NCI-H226 (cell line): Measurements from ENCODE around the gene OR7G2.

Source experiments
- DNase-seq: peaks from one replicate; pipeline ENCODE4 v3.0.0-alpha.2; 2015

The OR7G2 gene

DNA sequence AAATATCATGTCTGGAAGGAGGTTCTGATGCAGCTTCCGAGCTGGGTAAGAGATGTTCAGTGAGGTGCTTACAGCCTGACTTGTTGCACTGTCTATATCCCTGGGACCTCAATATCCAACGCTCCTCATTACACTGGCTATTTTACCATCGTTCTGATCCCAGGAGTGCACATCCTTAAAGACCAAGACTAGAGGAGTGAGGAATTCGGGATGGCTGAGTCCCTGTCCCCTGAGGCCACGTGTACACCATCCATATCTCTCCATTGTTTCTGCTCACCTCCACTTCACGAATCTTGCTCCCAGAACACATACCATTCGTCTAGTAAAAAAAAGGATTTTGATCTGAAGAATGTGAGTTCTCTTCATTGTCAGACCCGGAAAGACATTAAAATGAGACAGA, at the start of gene OR7G2:
TSS of gene OR7G2 (minus strand) at position 101 of the 400 bp plus-strand sequence. CDS start 4,232 bp downstream, outside the sequence.
- DNase-seq: no peak

DNA sequence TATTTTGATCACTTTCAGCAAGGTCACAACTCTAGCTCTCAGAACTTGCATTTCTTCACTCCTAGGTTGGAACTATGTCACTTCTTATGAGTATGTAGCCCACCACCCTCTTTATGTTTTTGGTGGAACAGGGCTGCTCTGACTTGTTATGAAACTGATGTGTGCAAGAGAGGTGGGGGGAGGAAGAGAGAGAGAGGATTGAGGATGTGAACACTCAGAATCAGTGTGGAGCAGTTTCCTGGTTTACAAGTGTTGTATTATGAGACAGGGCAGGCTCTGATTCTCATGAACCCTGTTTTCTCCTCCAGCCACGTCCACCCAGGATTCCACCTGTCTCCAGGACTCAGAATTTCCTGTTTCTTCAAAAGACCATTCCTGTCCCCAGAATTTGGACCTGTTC, 49.0 kb upstream of the OR7G2 start:
- no peak for DNase-seq

DNA sequence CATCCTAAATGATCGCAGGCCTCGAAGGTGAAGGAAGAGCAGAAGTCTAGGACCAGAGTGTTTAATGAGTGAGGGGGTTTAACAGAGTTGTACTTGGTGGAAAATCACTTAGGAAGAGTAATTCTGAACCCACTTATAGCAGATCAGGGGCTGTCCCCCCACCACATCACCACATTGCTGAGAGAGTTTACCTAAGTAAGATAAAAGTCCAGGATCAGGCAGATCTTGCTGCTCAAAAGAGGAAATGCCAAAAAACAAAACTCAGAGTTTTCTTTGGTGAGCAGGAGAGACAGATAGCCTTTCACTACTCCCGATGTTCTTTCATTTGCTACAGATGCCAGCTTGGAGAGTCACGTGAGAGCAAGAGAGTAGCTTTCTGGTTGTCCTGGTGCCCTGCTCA, 48.3 kb upstream of the OR7G2 start:
- no peak for DNase-seq

DNA sequence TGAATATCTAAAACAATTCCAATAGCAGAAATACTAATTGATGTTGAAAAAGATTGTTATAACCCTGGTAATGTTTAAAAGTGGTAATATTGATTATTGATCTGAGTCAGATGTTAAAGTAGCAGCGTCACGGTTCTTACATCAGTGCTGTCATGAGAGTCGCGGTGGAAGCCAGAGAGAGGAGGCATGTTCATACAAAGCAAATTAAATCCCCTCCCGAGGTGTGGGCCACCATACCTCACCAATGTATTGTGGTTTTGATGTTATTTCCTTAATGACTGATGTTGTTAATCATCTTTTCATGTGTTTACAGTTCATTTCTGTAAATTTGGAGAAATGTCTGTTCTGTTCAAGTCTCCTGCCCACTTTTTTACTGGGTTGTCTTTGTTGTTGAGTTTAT, 44.1 kb upstream of the OR7G2 start:
- no peak for DNase-seq

- DNase-seq: no peak
These were observed 43.4 kb upstream of the OR7G2 start for GRCh38 chr19:9150650-9151049.

DNA sequence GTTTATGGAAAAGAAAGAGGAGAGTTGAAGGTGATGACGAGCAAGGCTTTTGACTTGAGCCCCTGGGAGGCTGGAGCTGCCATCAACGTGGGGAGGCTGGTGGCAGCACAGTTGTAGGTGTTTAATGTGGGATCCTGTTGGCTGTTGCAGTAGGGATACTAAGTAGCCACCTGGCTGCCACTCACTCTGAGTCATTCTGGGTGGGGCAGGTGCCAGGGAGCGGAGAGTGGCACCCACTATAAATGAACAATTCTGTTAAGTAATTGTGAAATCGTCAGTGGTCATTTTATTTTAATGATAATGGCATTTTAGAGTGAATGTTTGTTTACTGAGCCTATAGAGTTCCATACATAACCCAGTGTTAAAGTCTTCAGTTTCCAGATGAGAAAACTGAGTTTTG, 42.7 kb upstream of the OR7G2 start:
- DNase-seq: no peak

DNA sequence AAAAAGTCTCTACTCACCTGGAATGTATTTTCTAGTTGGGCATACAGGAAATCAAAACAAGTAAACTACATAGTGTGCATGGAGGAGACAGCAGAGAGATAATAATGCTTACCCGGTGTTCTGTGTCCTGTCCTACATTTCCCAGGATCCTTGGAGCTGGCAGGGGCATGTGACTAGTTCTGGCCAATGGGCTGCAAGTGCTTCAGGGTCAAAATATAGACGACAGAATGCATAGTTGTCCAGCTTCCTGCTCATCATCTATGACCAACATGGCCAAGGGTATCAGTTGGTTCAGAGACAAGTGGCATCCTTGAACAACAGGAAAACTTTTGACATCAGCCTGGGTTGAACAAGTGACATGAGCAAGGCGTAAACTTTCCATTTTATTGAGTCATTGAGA, 41.4 kb upstream of the OR7G2 start:
- no peak for DNase-seq

- DNase-seq: no peak
These were observed 39.6 kb upstream of the OR7G2 start for GRCh38 chr19:9146882-9147281.

DNA sequence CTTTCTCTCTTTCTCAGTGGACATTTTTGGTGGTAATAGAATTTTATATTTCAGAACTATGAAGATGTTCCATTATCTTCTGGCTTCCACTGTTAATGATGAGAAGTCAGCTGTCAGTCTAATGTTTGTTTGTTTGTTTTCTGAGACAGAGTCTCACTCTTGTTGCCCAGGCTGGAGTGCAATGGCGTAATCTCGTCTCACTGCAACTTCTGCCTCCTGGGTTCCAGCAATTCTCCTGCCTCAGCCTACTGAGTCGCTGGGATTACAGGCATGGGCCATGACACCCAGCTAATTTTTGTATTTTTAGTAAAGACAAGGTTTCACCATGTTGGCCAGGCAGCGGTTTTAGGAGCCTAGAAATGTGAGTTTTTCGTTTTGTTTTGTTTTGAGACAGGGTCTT, 37.6 kb upstream of the OR7G2 start:
- no peak for DNase-seq

DNA sequence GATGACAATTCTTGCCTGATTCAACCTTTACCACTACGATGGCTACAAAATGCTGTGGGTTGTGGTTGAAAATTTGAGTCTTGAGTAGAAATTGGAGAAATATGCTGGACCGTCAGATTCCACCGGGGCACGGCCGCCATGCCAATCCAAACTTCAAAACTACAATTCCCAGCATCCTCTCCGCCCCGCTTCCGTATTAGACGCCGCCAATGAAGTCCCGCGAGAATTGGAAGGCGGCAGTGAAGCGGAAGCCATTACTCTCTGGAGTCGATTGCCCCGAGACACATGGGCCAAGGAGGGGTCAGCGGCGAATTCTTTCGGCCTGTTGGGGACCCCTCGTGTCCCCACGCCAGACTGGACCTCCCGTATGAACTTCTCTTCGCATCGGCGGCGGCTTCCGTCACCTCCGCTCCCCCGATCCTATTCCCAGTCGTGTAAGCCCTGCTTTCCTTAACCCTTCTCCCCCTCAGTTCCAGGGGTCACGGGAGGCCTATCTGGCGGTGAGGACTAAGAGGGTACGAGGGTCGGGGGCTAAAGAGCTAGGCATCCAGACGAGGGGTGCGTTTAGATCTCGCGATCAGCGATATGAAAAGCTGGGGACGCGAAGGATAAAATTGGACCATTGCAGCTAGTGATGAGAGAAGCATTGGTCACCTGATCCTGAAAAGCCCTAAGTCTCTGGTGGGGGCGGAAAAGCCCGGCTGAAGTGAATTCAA, 33.0 kb upstream of the OR7G2 start, which contains the start of gene ZNF317:
TSS of gene ZNF317 (plus strand) at position 239 of the 716 bp plus-strand sequence. CDS start 15,620 bp downstream, outside the sequence.
- DNase-seq: peak; percentile 82

- no peak for DNase-seq
These were observed 32.4 kb upstream of the OR7G2 start for GRCh38 chr19:9139609-9140158.

GRCh38 chr19:9132422-9132821, 25.1 kb upstream of the OR7G2 start:
- no peak for DNase-seq

DNA sequence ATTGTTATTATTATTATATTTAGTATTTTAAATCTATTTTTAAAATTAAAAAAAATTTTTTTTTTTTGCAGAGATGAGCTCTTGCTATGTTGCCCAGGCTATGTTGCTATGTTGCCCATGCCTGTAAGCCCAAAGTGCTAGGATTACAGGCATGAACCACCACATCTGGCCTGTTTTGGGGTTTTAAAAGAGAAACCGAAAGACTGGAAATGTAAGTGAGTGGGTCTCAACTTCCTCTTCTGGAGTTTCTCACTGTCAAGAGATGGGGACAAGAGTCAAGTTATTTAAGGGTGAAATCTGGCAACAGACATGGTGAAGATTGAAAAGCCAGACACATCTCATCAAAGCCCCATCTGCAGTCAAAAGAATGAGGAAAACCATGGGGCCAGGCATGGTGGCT, 23.7 kb upstream of the OR7G2 start:
- DNase-seq: no peak

DNA sequence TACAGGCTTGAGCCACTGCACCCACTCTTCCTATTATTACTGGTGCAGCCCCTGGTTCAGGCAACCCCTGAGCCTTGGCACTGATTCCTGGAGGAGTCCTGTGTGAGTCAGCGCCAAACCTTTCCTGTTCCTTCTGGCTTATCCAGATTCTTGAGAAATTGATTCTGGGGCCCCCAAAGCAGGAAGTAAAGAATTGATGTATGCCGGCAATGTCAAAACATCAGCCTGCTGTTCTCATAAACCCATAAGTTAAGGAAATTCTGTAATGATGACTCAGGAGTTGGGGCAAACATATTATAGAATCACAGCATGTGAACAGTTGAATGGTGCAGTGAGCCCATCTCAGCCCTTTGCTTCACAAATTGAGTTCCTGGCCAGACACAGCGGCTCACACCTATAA, 20.9 kb upstream of the OR7G2 start:
- peak; percentile 82 for DNase-seq

DNA sequence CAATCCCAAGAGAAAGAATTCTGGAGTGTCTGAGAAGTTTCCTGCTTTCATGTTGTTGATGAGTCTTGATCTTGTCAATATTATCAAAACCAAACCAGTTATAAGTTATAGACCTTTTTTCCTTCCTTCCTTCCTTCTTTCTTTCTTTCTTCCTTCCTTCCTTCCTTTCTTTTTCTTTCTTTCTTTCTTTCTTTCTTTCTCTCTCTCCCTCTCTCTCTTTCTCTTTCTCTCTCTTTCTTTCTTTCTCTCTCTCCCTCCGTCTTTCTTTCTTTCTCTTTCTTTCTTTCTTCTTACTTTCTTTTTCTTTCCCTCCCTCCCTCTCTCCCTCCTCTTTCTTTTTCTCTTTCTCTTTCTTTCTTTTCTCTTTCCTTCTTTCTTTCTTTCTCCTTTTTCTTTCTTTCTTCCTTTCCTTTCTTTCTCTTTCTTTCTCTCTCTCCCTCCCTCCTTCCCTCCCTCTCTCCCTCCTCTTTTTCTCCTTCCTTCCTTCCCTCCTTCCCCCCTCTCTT, 19.7 kb upstream of the OR7G2 start, which contains the start of gene OR7G3:
TSS of gene OR7G3 (minus strand) at position 51 of the 506 bp plus-strand sequence. CDS start at position 51, 0 bp downstream.
- no peak for DNase-seq

- no peak for DNase-seq
These were observed 9.3 kb upstream of the OR7G2 start for GRCh38 chr19:9116547-9116946.

DNA sequence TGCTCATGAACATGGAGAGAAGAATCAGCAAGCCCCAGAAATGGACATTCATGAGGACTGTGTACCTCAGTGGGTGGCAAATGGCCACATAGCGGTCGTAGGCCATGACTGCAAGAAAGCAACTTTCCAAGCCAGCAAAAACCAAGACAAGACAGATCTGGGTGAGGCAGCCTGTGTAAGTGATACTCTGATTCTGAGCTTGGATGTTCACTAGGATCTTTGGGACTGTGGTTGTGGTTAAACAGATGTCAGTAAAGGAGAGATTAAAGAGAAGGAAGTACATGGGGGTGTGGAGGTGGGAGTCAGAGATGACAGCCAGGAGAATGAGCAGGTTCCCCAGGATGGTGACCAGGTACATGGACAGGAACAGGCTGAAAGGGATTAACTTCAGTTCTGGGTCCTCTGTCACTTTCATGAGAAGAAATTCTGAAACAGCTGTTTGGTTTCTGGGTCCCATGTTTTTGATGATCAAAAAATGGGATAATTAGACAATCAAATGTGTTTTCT, 8.1 kb upstream of the OR7G2 start, which contains the start of gene OR7G1:
TSS of gene OR7G1 (minus strand) at position 457 of the 507 bp plus-strand sequence. CDS start at position 457, 0 bp downstream.
- DNase-seq: no peak

DNA sequence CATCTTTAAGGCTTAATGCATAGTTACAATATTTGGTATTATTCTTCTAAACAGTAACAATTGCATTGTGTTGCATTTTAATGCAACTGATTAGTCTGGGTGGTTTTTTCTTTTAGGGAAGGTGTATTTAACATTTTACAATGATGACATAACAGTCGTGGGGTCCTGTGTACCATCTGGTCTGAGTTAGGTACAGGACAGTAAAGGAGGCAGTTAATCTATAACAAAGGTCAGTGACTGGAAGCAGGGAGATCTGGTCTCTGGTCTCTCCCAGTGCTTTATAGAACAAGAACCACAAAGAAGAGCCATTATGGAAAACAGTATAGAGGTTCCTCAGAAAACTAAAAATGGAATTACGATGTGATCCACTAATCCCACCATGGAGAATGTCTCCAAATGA, 2.7 kb upstream of the OR7G2 start:
- DNase-seq: no peak

DNA sequence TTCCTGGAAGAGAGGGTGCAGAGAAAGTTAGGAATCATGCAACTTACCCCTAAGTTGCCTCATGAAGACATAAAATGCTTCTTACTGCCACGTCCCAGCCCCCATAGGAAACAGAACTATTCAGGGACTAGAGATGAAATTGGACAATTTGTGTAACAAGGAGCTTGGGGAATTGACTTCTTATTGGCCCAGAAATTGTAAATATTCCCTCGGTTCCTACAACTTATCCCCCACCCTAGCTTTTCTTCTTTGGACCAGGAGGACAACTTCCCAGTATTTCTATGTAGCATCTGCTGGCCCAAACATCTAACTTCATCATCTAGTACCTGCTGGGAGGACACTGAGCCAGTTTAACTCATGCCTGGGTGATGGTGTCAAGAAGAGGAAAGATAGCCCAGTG, 20.5 kb downstream of the OR7G2 start, which contains the start of gene OR1M1:
TSS of gene OR1M1 (plus strand) at position 301 of the 400 bp plus-strand sequence. CDS start 6,184 bp downstream, outside the sequence.
- DNase-seq: no peak

DNA sequence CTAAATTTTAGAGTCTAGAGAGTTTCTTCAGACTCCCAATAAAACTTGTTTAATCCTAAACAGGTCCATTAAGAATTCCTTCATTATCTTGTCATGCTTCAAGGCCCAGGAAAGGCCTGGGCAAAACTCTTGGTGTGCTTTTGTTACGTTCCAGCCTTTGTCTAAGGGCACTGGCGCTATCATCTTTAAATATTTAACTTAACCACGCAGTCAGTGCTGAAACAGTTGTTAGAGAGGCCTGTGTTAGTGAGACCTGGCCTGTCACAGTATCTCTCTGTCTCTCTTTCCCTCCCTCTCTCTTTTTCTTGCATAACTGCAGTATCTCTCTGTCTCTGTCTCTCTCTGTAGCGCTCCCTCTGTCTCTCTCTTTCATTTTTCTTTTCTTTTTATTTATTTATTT, 28.6 kb downstream of the OR7G2 start:
- no peak for DNase-seq

DNA sequence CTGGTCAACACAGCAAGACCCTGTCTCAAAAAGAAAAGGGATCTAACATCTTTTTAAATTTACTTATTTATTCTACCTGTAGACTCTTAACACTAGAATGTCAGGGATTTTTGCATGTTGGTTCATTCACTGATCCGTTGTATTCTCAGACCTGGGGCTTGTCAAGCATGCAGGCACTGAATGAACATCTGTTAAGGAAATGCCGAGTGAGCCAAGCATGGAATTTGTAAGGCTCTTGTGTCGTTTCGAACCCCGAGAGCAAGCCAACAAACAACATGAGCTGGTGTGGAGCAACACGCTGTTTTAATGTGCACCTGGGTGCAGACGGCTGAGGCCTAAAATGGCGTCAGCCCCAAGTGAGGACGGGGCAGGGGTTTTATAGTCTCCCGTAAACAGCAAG, 30.4 kb downstream of the OR7G2 start:
- DNase-seq: no peak

DNA sequence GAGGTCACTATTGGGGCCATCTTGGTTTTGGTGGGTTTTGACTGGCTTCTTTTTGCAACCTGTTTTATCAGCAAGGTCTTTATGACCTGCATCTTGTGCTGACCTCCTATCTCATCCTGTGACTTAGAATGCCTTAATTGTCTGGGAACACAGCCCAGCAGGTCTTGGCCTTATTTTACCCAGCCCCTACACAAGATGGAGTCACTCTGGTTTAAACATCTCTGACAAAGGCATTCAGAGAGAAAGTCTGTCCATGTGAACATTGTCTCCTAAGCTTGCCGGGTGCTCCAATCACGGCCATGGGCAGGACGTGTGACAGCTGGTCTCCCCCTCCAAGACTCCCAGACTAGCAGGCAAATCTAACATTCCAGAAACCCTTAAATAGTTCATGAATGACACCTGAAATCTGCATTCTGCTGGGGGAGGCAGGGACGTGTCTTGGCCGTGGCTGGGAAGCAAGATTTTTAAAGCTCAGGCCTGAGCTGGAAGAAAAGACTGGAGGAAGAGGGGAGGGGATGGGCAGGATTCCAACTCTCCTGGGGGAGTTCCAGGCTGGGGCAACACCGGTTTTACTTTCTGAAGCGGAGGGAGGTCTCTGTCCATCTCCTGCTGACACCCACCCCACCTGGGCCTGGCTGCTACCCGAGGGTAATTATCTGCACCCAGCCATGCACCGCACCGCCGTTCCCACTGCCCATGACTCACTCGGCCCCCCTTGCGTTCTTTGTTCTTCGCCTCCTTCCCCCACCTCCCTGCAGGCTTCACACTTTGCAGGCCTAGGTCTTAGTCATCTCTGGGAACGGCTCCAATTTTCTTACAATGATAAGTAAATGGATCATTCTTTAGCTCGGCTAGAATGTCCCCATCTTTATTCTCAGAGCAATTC, 32.0 kb downstream of the OR7G2 start:
- DNase-seq: peak; percentile 99

DNA sequence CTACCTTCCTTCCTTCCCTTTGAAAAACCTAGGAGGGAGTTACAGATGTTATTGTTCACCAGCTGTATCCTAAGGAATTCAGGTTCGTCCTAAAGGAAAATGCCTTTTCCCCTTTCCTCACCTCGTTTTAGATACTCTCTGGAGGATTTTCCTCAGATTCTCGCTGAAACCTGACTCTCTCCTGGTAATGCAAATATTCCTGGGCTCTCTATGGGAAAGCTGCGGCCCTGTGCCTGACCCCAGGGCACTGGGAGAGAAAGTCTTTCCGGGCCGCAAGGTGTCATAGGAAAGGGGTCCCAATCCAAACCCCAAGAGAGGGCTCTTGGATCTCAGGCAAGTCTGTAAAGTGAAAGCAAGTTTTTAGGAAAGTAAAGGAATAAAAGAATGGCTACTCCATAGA, 33.5 kb downstream of the OR7G2 start:
- DNase-seq: no peak
